ENCODE measurements around the gene YLPM1.
"Not testable (repeated sequence)": the region's sequence is repeated elsewhere in the genome, so short reads cannot be mapped to it uniquely, and the experiment has no call there.

The YLPM1 gene, protein sequence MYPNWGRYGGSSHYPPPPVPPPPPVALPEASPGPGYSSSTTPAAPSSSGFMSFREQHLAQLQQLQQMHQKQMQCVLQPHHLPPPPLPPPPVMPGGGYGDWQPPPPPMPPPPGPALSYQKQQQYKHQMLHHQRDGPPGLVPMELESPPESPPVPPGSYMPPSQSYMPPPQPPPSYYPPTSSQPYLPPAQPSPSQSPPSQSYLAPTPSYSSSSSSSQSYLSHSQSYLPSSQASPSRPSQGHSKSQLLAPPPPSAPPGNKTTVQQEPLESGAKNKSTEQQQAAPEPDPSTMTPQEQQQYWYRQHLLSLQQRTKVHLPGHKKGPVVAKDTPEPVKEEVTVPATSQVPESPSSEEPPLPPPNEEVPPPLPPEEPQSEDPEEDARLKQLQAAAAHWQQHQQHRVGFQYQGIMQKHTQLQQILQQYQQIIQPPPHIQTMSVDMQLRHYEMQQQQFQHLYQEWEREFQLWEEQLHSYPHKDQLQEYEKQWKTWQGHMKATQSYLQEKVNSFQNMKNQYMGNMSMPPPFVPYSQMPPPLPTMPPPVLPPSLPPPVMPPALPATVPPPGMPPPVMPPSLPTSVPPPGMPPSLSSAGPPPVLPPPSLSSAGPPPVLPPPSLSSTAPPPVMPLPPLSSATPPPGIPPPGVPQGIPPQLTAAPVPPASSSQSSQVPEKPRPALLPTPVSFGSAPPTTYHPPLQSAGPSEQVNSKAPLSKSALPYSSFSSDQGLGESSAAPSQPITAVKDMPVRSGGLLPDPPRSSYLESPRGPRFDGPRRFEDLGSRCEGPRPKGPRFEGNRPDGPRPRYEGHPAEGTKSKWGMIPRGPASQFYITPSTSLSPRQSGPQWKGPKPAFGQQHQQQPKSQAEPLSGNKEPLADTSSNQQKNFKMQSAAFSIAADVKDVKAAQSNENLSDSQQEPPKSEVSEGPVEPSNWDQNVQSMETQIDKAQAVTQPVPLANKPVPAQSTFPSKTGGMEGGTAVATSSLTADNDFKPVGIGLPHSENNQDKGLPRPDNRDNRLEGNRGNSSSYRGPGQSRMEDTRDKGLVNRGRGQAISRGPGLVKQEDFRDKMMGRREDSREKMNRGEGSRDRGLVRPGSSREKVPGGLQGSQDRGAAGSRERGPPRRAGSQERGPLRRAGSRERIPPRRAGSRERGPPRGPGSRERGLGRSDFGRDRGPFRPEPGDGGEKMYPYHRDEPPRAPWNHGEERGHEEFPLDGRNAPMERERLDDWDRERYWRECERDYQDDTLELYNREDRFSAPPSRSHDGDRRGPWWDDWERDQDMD (N-terminal part only)

GRCh38 chr14:74762917-74763802, at the start of gene YLPM1:
Gene YLPM1 (plus strand): TSS chr14:74763316. CDS start chr14:74763490, 174 bp downstream.
- DNase-seq, result peak; percentile 90

- DNase-seq, result no peak
These were observed 49.8 kb upstream of the YLPM1 start for GRCh38 chr14:74713395-74713735.

DNA sequence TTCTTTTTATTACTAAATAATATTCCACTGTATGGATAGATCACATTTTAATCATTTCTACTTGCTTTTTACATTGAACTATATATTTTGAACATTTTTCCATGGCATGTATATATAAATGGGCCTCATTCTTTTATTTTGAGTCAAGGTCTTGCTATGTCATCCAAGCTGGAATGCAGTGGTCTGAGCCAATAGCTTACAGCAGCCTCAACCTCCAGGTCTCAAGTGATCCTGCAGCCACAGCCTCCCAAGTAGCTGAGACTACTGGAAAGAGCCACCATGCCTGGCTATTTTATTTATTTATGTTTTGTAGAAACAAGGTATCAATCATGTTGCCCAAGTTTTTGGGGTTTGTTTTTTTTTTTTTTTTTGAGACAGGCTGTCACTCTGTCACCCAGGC, 42.6 kb upstream of the YLPM1 start:
- no peak for DNase-seq

DNA sequence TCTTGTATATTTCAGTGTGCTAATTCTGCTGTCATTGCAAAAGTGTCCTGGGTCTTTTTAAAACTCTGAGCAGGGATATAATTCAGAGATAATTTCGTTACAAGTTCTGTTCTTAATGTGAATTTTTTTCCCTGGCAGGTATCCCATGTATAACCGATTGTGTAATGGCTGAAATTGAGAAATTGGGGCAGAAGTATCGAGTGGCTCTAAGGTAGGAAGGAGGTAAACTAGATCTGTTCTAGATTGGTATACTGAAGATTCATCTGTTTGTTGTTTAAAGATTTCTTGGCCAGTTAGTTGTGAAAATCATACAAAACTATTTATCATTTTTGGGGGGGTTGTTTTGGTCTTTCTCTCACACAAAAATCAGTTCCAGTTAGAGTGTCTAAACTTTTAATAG, 40.0 kb upstream of the YLPM1 start:
- DNase-seq, result no peak

GRCh38 chr14:74732387-74732786, 30.7 kb upstream of the YLPM1 start:
- no peak for DNase-seq

DNA sequence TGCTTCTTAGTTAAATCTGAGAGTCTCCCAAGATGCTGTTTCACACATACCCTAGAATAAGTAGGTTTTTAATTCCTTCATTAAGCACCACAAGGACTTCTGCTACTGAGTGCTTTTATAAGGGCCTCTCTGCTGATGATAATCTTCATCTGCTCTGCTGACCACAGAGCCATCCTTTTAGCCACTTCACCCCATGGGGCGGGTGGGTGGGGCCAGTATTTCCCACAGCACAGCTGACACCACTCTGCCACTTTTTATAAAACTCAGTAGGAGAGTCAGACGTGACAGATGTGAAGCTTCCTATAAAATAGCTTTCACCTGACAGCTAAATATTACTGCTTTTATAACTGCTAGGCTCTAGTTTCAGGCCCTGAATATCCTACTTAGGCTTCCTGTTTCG, 29.9 kb upstream of the YLPM1 start:
- DNase-seq, result no peak

- no peak for DNase-seq
These were observed 28.0 kb upstream of the YLPM1 start for GRCh38 chr14:74735125-74735524.

GRCh38 chr14:74737753-74738325, 25.3 kb upstream of the YLPM1 start:
- no peak for DNase-seq

DNA sequence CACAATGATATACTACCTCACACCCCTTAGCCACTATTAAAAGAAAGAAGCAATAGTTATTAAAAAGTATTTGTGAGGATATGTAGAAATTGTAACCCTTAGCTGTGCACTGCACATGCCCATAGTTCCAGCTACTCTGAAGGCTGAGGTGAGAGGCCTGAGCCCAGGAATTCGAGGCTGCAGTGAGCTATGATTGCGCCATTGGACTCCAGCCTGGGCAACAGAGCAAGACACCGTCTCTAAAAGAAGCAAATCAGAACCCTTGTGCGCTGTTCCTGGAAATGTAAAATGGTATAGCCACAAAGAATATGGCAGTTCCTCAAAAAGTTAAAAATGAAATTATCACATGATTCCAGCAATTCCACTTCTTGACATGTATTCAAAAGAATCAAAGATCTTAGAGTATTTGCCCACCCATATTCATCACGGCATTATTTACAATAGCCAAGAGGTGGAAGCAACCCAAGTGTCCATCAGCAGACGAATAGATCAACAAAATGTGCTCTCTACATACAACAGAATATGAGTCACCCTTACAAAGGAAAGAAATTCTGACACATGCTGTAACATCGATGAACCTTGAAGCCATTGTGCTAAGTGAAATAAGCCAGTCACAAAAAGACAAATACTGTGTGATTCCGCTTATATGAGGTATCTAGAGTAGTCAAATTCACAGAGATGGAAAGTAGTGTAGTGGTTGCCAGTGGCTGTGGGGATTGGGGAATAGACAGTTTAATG, 23.7 kb upstream of the YLPM1 start:
- DNase-seq, result no peak

GRCh38 chr14:74747237-74747636, 15.9 kb upstream of the YLPM1 start:
- DNase-seq, result no peak

DNA sequence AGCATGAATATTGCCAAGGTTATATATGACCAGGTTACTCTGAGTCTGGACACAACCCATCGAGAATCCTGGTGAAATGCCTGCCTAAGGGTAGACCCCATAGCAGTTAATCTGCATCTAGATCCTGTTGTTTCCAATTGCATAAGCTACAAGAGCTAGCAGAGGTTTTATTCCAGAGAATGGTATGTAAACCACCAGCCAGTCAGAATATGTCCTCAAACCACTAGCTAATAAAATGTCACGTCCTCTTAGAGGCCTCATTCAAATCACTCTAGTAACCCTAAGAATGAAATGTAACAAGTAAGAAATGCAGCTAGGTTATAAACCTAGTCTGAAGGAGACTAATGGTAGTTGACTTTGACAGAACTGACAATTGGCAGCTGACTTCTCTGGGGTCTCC, 9.0 kb upstream of the YLPM1 start:
- no peak for DNase-seq

DNA sequence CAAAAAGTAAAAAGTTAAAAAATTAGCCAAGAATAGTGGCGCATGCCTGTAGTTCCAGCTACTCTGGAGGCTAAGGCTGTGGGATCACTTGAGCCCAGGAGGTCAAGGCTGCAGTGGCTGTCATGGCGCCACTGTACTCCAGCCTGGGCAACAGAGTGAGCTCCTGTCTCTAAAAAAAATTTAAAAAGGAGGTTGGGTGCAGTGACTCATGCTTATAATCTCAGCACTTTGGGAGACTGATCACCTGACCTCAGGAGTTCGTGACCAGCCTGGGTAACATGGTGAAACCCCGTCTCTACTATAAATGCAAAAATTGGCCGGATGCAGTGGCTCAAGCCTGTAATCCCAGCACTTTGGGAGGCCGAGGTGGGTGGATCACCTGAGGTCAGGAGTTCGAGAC, 8.2 kb upstream of the YLPM1 start:
- DNase-seq, result no peak

DNA sequence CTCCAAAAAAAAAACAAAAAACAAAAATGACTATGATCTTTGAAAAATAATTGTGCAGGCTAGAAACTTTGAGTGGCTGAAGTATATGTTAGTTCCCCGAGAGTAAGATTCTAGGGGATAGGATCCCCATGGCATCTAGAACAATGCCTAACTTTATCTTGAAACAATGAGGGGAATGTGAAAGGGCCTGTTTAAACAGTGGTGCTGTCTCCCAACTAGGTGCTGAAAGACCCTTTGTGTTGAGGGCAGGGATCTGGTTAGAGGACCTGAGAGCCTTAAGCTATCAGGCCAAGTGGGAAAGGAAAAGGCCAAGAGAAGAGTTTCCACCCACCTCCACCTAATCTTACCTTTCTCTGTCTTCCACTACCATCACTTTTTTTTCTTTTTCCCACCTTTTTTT, 6.8 kb upstream of the YLPM1 start:
- DNase-seq, result no peak

GRCh38 chr14:74758505-74758904, 4.6 kb upstream of the YLPM1 start:
- DNase-seq, result not testable (repeated sequence)

DNA sequence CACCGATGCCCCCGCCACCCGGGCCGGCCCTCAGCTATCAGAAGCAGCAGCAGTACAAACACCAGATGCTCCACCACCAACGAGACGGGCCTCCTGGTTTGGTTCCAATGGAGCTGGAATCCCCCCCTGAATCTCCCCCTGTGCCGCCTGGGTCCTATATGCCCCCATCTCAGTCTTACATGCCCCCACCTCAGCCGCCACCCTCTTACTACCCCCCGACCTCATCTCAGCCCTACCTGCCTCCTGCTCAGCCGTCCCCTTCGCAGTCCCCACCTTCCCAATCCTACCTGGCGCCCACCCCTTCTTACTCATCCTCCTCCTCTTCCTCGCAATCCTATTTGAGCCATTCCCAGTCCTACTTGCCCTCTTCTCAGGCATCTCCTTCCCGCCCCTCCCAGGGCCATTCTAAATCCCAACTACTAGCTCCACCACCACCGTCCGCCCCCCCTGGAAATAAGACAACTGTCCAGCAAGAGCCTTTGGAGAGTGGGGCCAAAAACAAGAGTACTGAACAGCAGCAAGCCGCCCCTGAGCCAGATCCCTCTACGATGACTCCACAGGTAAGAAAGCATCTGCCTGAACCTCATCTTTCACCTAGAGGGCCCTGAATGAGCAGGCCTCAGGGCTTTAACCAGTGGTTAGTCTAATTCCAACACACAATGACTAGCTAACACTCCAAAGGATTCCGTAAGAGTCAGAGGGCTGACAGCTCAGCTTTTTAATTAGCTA, 851 bp downstream of the YLPM1 start:
- no peak for DNase-seq

DNA sequence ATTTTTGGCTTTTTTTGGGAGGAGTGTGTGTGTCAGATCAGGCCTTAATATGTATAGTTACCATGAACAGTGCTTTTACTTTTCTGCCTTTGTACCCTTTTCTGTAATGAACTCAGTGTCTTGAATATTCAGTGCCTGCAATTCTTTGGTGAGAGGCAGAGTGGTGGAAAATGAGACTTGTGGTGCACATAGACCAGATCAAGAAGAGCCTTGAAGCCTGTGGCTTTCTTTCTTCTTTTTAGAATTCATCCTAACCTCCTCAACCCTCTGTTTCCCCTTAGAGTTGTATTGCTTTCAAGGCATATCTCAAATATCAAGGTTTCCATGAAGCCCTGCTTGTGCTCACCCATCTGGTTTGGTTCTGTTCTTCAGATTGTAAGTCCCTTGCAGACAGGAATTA, 2.6 kb downstream of the YLPM1 start:
- DNase-seq, result no peak

DNA sequence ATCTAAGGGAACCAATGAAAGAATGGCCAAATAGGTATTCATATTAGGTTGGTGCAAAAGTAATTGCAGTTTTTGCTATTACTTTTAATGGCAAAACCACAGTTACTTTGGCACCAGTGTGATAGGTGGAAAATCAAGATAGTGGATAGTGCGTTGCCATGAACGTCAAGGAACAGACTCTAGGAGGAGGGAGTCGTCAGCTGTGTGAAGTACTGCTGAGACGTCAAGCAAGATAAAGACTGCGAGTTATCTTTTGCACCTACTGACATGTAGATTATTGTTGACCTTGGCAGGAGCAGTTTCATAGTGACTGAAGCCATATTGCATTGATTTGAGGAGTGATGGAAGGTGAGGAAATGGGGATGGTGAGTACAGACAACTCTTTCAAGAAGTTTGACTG, 8.3 kb downstream of the YLPM1 start:
- DNase-seq, result no peak

GRCh38 chr14:74784634-74785033, 21.5 kb downstream of the YLPM1 start:
- no peak for DNase-seq

GRCh38 chr14:74785056-74785613, 22.0 kb downstream of the YLPM1 start:
- no peak for DNase-seq

DNA sequence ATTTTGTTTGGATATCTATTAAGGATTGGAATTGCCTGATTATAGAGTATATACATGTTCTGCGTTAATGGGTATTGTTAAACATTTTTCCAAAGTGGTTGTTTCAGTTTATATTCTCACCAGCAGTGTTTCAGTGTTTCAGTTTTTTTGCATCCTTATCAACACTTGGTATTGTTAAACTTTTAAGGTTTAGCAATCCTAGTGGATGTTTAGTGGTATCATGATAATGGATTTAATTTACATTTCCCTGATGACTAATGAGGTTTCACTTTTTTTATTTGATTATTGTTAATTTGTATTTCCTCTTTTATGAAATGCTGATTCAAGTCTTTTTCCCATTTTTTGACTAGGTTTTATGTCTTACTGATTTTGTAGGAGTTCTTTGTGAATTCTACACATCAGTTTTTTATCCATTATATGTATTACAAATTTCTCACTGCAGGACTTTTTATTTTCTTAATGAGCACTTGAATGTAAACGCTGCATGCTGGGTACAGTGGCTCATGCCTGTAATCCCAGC, 23.7 kb downstream of the YLPM1 start:
- DNase-seq, result no peak
